OCI-LY1 (cell line): ENCODE results near the gene ATN1.

ENCODE experiments used
- CTCF ChIP-seq: fragments of 200-600 bp; sonication (generic), shearing (Covaris generic); IDR thresholded peaks from 2 replicates; pipeline ENCODE4 v1.5.1; 2017; ENCODE audit warnings: mild to moderate bottlenecking, antibody characterized with exemption, low read length, moderate library complexity, mixed read lengths
- EZH2 ChIP-seq: fragments of 200-600 bp; sonication (generic), shearing (Covaris generic); IDR thresholded peaks from 2 replicates; pipeline ENCODE4 v1.8.0; 2017; ENCODE audit warnings: borderline replicate concordance, mixed run types, mild to moderate bottlenecking, antibody characterized with exemption, low read length, moderate library complexity, mixed read lengths

- no peak for TF ChIP-seq CTCF
- TF ChIP-seq EZH2, result no peak
Measured at GRCh38 chr12:6888360-6888759, 39.4 kb upstream of the ATN1 start.
